ENCODE results near the gene GGA3.

The GGA3 gene

DNA sequence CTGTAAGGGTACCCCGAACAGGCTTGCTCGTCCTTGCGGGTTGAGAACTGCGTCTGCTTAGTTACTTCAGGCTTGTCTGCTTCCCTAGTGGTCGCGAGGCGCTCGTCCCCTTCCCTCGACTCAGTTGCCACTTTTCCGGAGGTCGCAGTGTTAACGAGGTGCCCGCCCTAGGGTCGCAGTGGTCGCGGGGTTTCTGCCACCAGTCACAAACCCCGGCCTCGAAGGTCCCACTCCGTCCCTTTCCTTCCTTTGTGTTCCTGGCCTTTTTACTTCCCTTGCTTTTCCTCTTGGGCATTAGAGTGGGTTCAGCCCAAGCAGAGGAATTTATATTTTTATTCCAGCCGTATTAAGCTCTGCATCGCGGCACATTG, 55.6 kb downstream of the GGA3 start:
- no peaks in the 10 kb centered on the region for H3K9me3 ChIP-seq (ENCODE audit: control insufficient read depth in 1 of 2, low read length in 2 of 2)
- H3K27ac ChIP-seq (ENCODE audit: low read length), result peak overlapping the region; percentile 93
- no peaks in the 10 kb centered on the region for H3K27me3 ChIP-seq (ENCODE audit: low read depth, low read length)
- H3K4me3 ChIP-seq (ENCODE audit: low read depth in 1 of 2, low read length in 2 of 2), result peak overlapping the region; percentile 76 to 98
- H3K4me1 ChIP-seq (ENCODE audit: control insufficient read depth in 1 of 2, insufficient read depth in 2 of 2, low read length in 2 of 2), result peaks cover 0 to 10% of the 10 kb centered on the region in 2 donors
- H3K36me3 ChIP-seq (ENCODE audit: control insufficient read depth in 1 of 2, insufficient read depth in 2 of 2, low read length in 2 of 2), result peaks cover 8 to 17% of the 10 kb centered on the region in 2 donors

DNA sequence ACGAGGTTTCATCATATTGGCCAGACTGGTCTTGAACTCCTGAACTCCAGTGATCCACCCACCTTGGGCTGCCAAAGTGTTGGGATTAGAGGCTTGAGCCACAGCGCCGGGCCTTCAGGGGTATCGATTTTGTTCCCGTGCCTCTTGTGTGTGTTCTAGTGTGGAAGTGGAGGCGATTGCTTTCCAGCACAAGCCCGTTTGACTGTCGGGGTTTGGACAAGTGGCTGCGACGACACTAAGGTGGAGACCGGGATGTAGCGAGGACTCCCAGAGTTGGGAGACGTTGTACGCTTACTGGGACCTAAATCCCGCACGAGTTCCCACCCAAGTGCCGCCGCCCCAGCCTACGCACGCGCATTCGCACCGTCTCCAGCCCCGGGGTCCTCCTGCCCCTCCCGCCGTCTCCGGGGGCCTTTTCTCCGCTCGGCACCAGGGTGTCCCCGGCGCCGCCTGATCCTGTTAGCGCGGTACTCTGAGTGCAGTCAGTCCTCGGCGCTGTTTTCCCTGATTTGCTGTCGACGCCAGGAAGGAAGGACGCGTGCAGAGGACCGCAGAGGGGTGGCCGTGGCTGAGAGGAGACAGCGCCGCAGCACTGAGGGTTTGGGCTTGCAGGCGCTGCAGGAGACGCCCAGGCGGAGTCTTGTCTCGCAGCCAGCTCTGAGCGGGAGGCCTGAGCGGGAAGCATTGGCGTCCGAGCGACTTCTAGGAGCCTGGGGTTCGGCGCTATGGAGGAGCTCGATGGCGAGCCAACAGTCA, 56.2 kb downstream of the GGA3 start, which contains the start of gene NUP85:
Gene NUP85, plus strand, starts transcription at position 643 of the 756 bp plus-strand sequence. Its CDS starts 83 bp downstream, at position 726.
- peak within 1 kb of the TSS; percentile 93 for H3K27ac ChIP-seq (ENCODE audit: low read length)
- H3K27me3 ChIP-seq (ENCODE audit: low read depth, low read length), result no peaks in the 10 kb centered on the region
- H3K4me1 ChIP-seq (ENCODE audit: control insufficient read depth in 1 of 2, insufficient read depth in 2 of 2, low read length in 2 of 2), result peaks cover 0 to 10% of the 10 kb centered on the region in 2 donors
- H3K9me3 ChIP-seq (ENCODE audit: control insufficient read depth in 1 of 2, low read length in 2 of 2), result no peaks in the 10 kb centered on the region
- H3K4me3 ChIP-seq (ENCODE audit: low read depth in 1 of 2, low read length in 2 of 2), result peak within 1 kb of the TSS; percentile 76 to 98
- H3K36me3 ChIP-seq (ENCODE audit: control insufficient read depth in 1 of 2, insufficient read depth in 2 of 2, low read length in 2 of 2), result peaks cover 5 to 13% of the 10 kb centered on the region in 2 donors

DNA sequence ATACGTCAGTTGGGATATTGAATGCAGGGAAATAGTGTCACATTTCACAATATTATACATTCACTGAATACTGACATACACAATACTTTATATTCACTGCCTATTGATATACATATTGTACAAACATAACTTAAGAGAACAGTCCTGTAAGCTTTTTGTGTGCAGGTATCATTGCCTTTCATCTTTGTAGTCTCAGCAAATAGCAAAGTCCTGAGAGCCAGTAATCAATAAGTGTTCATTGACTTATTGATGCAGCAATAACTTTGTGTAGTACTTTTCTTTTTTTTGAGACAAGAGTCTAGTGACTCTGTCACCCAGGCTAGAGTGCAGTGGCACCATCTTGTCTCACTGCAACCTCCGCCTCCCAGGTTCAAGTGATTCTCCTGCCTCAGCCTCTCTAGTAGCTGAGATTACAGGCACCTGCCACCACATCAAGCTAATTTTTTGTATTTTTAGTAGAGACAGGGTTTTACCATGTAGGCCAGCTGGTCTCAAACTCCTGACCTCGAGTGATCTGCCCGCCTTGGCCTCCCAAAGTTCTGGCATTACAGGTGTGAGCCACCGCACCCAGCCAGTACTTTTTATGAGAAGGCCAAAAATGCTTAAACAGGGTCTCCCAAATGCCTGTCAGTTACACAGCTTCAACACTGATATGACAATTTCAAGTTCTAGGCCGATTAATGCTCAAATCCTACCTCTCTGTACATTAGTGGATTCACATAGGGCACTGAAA, 61.4 kb downstream of the GGA3 start:
- H3K4me1 ChIP-seq (ENCODE audit: control insufficient read depth in 1 of 2, insufficient read depth in 2 of 2, low read length in 2 of 2), result no peaks in the 10 kb centered on the region
- H3K36me3 ChIP-seq (ENCODE audit: control insufficient read depth in 1 of 2, insufficient read depth in 2 of 2, low read length in 2 of 2), result no peaks in the 10 kb centered on the region
- H3K4me3 ChIP-seq (ENCODE audit: low read depth in 1 of 2, low read length in 2 of 2), result no peak overlapping the region
- no peaks in the 10 kb centered on the region for H3K27me3 ChIP-seq (ENCODE audit: low read depth, low read length)
- no peaks in the 10 kb centered on the region for H3K9me3 ChIP-seq (ENCODE audit: control insufficient read depth in 1 of 2, low read length in 2 of 2)
- no peak overlapping the region for H3K27ac ChIP-seq (ENCODE audit: low read length)

DNA sequence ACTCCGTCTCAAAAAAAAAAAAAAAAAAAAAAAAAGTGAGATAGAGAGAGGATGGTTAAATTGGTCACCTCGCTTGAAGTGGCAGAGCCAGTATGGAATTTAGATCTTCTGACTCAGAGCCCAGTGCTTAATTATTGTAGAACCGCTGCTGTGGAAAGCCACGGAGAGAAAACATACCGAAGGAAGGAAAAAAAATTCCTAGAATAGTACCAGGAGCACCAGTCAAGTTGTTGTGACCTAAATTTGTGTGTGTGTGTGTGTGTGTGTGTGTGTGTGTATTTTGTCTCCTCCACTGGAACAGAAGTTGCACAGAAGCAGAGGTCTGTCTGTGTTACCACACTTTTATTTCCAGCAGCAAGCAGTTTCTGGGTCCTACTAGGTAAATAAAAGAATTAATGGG, 66.5 kb downstream of the GGA3 start:
- Histone ChIP-seq H3K4me1 (ENCODE audit: control insufficient read depth in 1 of 2, insufficient read depth in 2 of 2, low read length in 2 of 2) (no peaks in the 10 kb centered on the region), H3K9me3 (ENCODE audit: control insufficient read depth in 1 of 2, low read length in 2 of 2) (no peaks in the 10 kb centered on the region), H3K27ac (ENCODE audit: low read length) (no peak overlapping the region), H3K27me3 (ENCODE audit: low read depth, low read length) (no peaks in the 10 kb centered on the region), H3K36me3 (ENCODE audit: control insufficient read depth in 1 of 2, insufficient read depth in 2 of 2, low read length in 2 of 2) (no peaks in the 10 kb centered on the region), H3K4me3 (ENCODE audit: low read depth in 1 of 2, low read length in 2 of 2) (no peak overlapping the region)

DNA sequence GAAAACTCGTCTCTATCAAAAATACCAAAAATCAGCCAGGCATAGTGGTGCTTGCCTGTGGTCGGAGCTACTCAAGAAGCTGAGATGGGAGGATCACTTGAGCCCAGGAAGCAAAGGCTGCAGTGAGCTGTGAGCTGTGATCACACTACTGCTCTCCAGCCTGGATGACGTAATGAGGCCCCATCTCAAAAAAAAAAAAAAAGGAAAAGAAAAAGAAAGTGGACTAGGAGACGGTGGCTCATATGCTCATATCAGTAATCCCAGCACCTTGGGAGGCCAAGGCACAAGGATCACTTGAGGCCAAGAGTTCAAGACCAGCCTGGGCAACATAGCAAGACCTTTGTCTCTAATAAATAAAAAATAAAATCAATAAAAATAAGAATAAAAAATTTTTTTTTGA, 69.8 kb downstream of the GGA3 start:
- Histone ChIP-seq H3K4me1 (ENCODE audit: control insufficient read depth in 1 of 2, insufficient read depth in 2 of 2, low read length in 2 of 2) (no peaks in the 10 kb centered on the region), H3K27ac (ENCODE audit: low read length) (no peak overlapping the region)

DNA sequence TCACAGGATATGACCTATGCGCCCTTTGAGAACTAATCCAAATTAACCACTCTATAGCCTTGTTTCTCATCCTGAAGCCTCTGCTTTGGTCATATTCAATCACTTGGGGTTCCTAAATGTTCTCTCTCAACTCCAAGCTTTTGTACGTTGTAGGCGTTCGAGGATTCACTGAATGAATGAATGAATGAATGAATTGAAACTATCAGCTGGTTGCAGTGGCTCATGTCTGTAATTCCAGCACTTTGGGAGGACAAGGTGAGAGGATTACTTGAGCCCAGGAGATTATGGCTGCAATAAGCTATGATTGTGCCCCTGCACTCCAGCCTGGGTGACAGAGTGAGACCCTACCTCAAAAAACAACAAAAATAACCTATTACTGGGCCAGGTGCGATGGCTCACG, 72.8 kb downstream of the GGA3 start:
- no peaks in the 10 kb centered on the region for H3K27me3 ChIP-seq (ENCODE audit: low read depth, low read length)
- no peaks in the 10 kb centered on the region for H3K4me1 ChIP-seq (ENCODE audit: control insufficient read depth in 1 of 2, insufficient read depth in 2 of 2, low read length in 2 of 2)
- H3K36me3 ChIP-seq (ENCODE audit: control insufficient read depth in 1 of 2, insufficient read depth in 2 of 2, low read length in 2 of 2), result no peaks in the 10 kb centered on the region
- H3K9me3 ChIP-seq (ENCODE audit: control insufficient read depth in 1 of 2, low read length in 2 of 2), result no peaks in the 10 kb centered on the region
- H3K27ac ChIP-seq (ENCODE audit: low read length), result no peak overlapping the region
- no peak overlapping the region for H3K4me3 ChIP-seq (ENCODE audit: low read depth in 1 of 2, low read length in 2 of 2)

More for the DNA sequence above, 69.8 kb downstream of the GGA3 start:
- Histone ChIP-seq H3K36me3 (ENCODE audit: control insufficient read depth in 1 of 2, insufficient read depth in 2 of 2, low read length in 2 of 2) (no peaks in the 10 kb centered on the region), H3K9me3 (ENCODE audit: control insufficient read depth in 1 of 2, low read length in 2 of 2) (no peaks in the 10 kb centered on the region), H3K4me3 (ENCODE audit: low read depth in 1 of 2, low read length in 2 of 2) (no peak overlapping the region), H3K27me3 (ENCODE audit: low read depth, low read length) (no peaks in the 10 kb centered on the region)
